Measurements from ENCODE around the gene NPVF. TPM values are rescaled to one million over a fixed set of nuclear protein-coding genes. Genes with fewer than 3 reads are reported as not detected.

The NPVF gene
- total RNA-seq, 1 donor from 2014 or later = not detected

DNA sequence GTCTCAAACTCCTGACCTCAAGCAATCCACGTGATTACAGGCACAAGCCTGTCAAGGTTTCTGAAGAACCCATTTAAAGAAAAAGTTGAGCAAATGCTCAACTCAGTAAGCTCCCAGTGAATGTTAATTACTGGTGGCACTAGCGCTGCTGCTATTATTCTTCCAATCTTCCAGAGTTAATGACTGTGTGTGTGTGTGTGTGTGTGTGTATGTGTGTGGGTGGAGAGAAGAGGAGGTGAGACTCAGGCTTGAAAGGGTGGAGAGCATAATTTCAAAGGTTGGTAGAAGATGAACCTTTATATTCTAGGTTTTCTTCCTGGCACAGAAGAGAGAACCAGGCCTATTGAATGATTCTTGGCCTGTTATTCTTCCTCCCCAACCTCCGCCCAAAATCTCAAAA is 11.6 kb upstream of the NPVF start:
- ATAC-seq (peak; percentile 33), DNase-seq (ENCODE audit: missing footprints) (no peak)
- intact Hi-C loops (cut with DNase I) = no loop called here

DNA sequence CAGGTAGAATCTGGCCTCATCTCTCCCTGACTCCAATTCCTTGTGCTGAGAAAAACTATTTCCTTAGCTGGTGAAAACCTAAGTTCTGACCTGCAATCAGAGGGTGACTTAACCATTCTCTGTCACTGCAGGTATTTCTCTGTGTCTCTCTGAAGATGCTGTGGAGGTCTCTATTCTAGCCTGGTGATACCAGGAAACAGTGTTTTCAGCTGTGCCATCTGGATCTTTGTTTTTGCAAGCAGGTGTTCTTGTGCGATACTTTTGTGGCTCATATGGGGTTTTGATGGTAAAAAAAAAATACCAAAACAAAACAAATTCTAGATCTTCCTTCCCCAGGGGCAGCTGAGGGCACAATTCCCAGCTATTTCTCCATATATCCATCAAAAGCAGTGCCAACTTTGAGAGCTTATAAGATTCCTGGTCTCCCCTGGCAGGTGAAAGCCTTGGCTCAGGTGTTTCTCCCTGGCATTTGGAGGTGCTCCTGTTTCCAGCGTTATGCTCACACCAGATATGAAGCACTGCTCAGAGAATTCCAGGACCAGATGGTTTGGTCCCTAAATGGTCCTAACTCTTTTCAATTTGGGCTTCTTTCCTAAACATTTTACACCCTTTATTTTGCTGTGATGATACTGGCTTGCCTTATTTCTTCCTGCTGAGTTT is 9.9 kb upstream of the NPVF start:
- intact Hi-C loops (cut with DNase I) = no loop called here
- DNase-seq (ENCODE audit: missing footprints) (no peak), ATAC-seq (no peak)

DNA sequence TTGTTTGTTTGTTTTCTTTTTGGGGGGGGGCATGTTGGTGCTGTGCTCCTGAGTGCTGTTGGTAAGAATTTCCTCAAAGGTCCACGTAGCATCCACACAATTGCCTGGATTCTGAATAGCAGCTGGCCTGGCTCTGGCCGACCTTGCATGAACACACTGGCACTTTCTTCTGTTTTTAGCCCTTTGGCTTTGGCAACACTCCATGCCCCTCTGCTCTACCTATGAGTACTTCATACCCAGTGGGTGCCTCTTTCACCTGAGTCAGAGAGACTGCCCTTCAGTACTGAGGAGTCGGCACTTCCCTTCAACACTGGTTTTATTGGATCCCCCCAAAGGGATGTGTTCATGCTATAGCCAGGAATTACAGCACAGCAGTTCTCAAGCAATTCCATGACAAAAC is 7.2 kb upstream of the NPVF start:
- ATAC-seq (no peak), DNase-seq (ENCODE audit: missing footprints) (no peak)
- intact Hi-C loops (cut with DNase I) = no loop called here

DNA sequence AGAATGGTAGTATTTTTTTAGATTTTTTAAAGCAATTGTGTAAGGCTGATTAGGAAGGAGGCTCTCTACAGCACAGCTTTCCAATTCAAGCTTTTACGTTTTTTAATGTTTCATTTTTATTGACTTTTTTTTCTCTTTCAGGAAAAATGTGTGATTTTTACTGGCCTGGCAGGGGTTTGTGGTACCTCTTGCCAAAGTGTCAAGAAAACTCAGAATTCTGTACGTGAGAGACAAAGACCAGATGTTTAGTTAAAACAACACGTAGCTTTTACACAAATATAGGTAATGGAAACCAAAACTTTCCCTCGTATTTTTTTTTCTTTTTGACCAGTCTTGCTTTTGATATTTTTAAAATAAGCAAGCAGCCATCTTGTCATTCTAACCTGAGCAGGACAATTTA is 6.0 kb upstream of the NPVF start:
- intact Hi-C loops (cut with DNase I) = no loop called here
- DNase-seq (ENCODE audit: missing footprints) = no peak
- no peak for ATAC-seq

DNA sequence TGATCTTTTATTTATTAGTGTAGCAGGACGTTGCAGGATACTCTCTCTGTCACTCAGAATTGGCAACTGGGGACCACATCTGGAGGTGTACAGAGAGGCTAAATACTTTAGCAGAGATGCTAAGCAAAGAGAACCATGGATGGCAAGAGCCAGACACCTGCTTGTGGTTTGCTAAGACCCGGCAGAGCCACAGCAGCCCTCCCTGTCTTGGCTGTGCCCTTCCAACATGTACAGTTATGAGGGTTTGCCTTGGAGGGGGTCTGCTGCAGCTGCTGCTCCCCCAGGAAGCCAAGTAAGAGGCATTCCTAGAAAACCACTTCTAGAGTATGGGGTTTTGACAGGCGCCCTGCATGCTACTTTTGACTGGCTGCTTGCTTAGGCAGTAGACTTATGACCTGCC is 5.1 kb downstream of the NPVF start:
- intact Hi-C loops (cut with DNase I) = no loop called here
- no peak for ATAC-seq
- no peak for DNase-seq (ENCODE audit: missing footprints)

DNA sequence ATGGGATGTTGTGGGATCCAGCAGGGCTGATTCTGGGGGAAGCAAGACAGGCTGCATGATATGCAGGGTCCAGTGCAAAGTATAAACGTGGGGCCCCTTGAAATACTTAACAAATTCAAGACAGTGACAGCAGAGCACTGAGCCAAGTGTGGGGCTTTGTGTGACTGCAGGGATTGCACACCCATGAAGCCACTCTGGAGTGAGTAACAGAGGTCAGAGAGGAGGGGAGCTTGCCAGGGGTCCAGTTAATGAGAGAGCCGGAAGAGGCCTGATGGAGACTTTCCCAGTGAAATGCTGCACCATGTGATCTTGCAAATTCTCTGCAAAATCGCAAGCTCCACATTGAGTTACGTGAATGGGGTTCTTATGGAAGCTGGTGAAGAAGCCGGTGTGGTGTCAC is 5.6 kb downstream of the NPVF start:
- intact Hi-C loops (cut with DNase I) = no loop called here
- ATAC-seq (no peak), DNase-seq (ENCODE audit: missing footprints) (no peak)

DNA sequence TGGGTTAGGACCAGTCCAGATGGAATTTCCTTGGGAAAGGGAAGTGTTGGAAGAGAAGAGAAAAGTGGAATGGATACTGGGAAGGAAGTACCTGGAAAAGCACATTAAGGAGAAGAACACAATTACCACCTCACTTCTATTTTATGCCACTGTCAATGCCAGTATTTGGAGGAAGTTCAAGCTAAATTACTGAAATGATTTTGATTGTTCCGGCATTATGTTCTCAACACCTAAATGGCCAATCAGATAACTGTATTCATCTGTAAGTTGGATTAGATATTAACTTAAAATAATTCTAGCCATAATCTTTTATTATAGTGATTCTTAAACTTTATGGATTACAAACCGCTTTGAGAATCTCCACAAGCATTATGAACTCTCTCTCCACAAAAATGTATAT is 7.3 kb downstream of the NPVF start:
- DNase-seq (ENCODE audit: missing footprints) (no peak), ATAC-seq (no peak)
- intact Hi-C loops (cut with DNase I) = no loop called here

DNA sequence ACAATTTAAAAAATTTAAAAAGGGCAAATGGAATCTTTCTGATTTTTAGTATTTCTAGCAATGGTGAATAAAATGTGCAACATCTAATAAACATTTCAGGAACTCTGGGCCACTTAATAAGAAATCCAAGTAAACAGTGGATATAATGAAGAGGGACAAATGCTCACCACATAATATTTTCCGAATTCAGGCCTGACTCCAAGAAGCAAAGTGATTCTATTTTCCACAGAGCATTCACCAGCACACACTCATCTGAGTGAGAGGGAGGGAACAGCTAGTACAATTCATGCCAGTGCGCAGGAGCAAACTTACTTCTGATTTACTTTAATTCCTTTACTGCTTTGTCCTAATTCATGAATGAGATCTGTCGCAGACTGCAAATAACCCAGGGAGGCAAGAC is 10.1 kb downstream of the NPVF start:
- intact Hi-C loops (cut with DNase I) = no loop called here
- ATAC-seq (no peak), DNase-seq (ENCODE audit: missing footprints) (no peak)

DNA sequence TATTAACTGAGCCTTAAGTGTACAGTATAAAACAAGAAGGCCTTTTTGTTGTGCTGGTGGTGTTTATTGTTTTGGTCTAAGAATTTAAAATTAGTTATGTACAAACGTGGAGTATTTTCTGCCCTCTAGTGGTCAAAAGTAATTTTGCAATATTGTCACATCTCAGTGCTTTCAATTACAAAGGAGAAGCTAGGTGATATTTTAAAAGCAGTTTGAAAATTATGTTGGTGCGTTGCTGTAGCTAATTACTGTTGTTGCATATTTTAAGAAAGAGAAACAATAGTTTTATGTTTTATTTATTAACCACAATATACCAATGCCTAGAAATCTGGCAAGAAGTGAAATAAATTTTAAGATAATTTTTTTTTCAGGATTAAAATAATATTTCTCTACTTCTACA is 11.4 kb downstream of the NPVF start:
- intact Hi-C loops (cut with DNase I) = no loop called here
- DNase-seq (ENCODE audit: missing footprints) = no peak
- ATAC-seq = no peak

DNA sequence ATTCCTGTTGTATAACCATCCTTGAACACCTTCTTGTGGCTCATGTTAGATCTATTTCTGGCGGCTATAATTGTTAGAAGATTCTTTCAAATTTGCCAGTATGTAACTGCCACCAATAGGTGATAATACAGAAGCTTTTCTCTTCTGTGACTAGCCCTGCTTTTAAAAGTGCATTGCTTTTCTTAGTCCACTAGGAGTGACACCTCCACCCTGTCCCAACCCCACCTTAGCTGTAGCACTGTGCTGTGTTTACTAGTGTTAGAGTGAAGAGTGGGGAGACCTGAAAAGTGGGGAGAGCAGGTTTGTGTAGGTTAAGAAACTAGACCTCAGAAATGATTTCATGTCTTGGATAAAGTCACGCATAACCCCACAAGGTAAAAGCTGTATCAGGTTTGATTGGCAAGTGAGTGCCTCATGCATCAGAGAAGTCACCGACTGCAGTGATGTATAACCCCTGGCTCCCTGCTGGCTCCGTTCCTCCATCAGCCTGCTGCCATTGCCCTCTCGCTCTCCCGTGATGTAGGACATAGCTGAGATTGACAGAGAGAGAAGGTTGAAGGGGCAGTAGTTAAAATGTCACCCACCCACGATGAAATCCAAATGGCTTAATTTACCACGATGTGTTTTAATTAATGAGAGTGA is 12.5 kb downstream of the NPVF start:
- ATAC-seq = no peak
- intact Hi-C loops (cut with DNase I) = no loop called here
- no peak for DNase-seq (ENCODE audit: missing footprints)

DNA sequence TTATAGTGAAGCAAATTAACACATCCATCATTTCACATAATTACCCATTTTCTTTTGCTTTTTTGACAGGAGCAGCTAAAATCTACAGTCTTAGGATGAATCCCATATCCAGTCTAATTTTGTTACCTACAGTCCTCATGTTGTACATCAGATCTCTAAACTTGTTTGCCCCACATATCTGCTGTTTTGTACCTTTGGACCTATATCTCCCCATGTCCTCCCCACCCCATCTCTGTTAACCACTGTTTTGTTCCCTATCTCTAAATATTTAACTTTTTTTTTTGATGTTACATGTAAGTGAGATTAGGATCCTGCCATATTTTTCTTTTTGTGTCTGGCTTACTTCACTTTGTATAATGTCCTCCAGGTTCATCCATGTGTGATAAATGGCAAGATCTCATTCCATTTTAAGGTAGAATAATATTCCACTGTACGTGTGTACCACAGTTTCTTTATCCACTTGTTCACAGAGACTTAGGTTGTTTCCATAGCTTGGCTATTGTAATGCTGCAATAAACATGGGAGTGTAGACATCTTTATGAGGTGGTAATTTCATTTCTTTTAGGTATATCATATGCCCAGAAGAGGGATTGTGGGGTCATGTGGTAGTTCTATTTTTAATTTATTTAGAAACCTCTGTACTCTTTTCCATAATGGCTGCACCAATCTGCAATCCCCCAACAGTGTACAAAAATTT is 19.6 kb downstream of the NPVF start:
- DNase-seq (ENCODE audit: missing footprints) (no peak), ATAC-seq (no peak)
- intact Hi-C loops (cut with DNase I) = no loop called here

DNA sequence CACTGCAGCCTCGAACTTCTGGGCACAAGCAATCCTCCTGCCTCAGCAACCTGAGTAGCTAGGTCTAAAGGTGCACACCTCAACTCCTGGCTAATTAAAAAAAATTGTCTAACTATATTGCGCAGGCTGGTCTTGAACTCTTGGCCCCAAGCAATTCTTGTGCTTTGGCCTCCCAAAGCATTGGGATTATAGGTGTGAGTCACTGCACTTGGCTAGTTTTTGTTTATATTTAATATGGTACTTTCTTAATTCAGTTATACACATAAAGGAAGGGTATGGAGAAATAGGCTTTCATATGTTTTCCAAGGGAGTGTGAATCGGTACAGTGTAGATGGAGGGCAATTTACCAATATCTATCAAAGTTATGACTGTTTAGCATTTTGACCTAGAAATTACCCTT is 20.4 kb downstream of the NPVF start:
- intact Hi-C loops (cut with DNase I) = no loop called here
- no peak for ATAC-seq
- no peak for DNase-seq (ENCODE audit: missing footprints)

DNA sequence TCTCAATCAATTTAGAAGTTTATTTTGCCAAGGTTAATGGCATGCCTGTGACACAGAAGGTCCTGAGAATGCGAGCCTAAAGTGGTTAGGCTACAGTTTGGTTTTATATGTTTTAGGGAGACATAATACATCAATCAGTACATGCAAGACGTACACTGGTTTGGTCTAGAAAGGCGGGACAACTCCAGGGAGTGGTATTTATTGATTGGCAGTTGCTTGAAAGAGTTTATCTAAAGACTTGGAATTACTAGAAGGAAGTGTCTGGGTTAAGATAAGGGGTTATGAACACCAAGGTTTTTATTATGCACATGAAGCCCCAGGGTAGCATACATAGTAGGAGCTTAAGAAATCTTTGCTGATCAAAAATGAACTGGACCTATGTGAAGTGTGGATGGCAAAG is 21.5 kb downstream of the NPVF start:
- ATAC-seq = no peak
- intact Hi-C loops (cut with DNase I) = no loop called here
- DNase-seq (ENCODE audit: missing footprints) = no peak

DNA sequence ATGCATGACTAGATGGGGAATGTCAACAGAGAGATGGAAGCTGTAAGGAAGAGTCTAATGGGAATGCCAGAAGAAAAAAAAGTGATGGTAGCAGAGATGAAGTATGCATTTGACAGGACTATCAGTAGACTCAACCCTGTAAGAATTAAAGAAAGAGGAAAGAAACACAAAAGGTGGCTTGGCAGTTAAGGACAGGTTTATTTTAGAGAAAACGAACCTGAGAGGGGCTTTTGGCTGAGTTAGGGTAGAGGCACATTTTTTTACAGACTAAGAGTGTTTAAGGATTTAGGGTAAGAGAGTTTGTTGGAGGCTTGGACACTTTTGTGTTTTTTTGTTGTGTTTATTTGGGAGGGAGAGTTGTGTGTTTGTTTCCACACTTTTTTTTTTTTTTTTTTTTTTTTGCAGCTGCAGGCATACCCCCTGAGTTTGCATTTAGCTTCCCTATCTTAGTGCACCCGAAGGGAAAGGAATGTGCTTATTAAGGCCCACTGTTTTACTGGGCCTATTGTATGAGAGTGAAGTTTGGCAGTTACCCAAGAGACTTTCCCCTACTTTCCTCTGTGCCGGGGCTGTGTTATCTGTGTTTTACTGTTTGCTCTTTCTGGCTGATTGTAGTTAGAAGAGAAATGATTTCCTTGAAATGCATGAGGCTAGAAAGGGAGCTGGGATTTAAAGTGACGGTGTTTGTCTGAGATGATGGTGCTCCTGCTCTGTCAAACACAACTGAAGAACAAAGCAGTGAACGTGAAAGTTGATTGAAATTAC is 32.0 kb downstream of the NPVF start:
- ATAC-seq (no peak), DNase-seq (ENCODE audit: missing footprints) (no peak)
- intact Hi-C loops (cut with DNase I) = no loop called here

DNA sequence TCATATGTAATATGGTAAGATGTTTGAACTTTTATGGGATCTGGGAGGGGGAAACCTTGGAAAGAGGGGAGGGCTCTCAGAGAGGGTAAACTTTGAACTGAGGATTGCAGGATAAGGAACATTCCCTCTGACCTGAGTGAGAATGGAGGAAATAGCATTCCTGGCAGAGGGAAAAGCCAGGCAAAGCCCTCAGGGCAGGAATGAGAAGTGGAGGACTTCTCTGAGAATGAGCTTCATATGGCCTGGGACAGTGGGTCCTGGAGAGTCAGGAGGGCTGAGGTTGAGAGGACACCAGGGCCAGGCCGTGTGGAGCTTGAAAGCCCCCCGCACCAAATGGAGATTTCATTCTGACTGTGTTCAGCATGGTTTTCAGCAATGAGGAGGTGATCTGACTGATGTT is 34.2 kb downstream of the NPVF start:
- ATAC-seq (no peak), DNase-seq (ENCODE audit: missing footprints) (no peak)
- intact Hi-C loops (cut with DNase I) = no loop called here

DNA sequence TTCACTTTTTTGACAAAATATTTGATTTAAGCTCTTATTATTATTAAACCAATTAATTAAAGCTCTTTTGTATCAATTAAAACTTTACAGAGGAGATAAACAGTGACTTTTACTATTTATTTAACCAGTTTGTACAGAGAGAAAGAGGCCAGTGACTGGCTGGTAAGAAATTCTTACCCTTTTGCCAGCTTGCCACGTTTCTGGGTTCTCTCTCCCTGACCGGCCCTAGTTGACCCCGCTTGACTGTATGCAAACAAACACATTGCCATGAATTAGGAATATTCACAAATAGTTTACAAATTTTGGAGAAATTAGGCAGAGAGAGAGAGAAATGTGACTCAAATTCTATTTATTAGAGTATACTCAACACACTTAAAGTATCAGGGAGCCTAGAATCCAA is 36.2 kb downstream of the NPVF start:
- intact Hi-C loops (cut with DNase I) = no loop called here
- no peak for DNase-seq (ENCODE audit: missing footprints)
- no peak for ATAC-seq

DNA sequence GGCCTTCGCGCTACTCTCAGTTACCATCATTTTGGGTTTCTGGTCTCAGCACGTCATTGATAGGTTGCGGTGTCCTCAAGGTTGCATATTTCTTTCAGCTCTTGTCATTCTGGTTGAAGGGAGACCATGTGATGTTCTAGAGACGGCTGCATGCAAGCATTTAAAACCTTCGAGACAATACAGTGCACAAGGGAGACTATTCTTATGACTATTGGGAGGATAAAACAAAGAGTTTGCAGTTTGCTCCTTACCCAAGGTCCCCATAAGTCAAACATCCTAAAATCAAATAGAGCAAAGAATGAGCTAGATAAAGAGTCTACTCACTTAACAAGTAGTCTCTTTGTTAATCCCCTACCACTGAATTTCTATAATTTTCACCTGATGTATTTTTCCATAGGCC is 39.1 kb downstream of the NPVF start:
- ATAC-seq (no peak), DNase-seq (ENCODE audit: missing footprints) (no peak)
- intact Hi-C loops (cut with DNase I) = no loop called here

DNA sequence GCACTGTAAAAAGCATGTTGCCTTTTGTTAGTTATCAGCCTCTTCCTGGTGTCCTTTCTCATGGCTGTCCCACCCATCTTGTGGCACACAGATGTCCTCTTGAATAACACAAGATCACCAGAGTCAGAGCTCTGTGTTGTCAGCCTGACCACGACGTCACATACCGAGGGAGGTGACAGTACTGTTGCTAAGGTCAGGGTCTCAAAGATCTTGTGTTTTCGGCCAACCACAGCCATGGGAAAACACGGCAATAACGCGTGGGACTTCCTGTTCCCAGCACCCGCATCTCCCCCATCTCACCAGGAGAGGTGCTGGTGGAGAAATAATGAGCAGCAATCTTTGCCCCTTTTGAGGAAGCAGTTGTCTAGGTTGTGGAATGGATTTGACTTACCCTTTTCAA is 40.4 kb downstream of the NPVF start:
- no peak for ATAC-seq
- intact Hi-C loops (cut with DNase I) = no loop called here
- no peak for DNase-seq (ENCODE audit: missing footprints)

DNA sequence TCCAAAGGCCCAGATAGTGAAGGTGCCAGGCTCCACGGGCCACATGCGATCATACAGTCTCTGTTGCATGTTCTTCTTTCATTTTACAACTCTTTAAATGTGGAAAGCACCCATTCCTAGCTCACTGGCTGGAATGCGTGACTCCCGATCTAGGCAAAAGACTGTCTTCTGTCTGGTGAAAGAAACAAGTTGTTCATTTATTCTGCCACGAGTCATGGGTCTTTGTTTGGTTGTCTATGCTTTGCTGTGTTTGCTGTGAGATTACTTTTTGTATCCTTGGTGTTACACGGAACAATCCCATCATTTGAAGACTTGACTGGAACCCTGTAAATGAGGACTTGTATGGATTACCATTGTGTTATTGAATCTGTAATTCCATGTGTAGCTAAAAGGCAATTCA is 41.9 kb downstream of the NPVF start:
- ATAC-seq (no peak), DNase-seq (ENCODE audit: missing footprints) (no peak)
- intact Hi-C loops (cut with DNase I) = no loop called here

DNA sequence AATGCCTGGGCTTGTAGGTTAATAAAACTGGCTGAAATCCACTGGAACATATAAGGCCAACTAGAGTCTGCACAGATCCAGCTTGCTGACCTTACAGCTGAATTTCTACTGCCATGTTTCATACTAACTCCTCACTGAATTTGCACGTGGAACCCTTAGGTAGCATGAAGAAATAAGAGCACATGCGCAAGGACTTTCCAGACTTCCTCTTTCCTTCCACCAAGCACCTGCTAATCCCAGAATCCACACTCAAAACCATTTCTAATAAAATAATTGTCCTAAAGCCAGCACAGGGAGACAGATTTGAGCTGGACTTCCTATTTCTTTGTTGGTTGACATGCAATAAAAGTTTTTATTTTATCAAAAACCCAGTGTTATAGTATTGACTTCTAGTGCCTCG is 46.8 kb downstream of the NPVF start:
- ATAC-seq = no peak
- intact Hi-C loops (cut with DNase I) = no loop called here
- no peak for DNase-seq (ENCODE audit: missing footprints)

Data from Right ventricle myocardium inferior (tissue), 1 donor.